Uterus (tissue), 2 donors: ENCODE measurements around the gene CDK5RAP3.

ENCODE experiments used
- POLR2A ChIP-seq, 2 donors: fragments of 450-650 bp; IDR thresholded peaks; one replicate each; pipeline ENCODE4 v1.6.1; 2016; ENCODE audit warnings: antibody characterized with exemption in 2 of 2, mild to moderate bottlenecking in 1 of 2, moderate library complexity in 1 of 2
- TF ChIP-seq, protein P1 (sequence below), 4 experiments: fragments of 200-600 bp in 2 of 4; fragments of 450-650 bp in 2 of 4; sonication (generic) in 2 of 4; IDR thresholded peaks; one replicate each; pipeline ENCODE4 v1.5.1; 2016 to 2019; ENCODE audit warnings: antibody characterized with exemption in 4 of 4, mild to moderate bottlenecking in 2 of 4, moderate library complexity in 1 of 4

DNA sequence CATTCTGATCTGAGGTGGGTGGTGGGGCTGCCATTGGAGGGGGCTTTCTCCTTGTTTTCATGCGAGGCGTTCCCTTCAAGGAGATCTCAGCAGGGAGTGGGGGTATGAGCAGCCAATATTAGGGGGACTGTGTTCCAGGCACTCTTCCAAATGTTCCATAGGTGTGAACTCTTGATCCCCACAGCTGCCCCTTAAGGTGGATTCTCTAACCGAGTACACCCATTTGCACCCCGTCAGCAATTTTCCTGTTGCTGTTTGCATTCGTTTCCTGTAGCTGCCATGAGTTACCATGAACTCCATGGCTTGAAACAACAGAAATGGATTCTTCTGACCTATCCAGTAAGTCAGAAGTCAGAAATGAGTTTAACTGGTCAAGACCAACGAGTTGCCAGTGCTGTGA lies 9.5 kb upstream of the CDK5RAP3 start:
- TF ChIP-seq, protein P1, sequence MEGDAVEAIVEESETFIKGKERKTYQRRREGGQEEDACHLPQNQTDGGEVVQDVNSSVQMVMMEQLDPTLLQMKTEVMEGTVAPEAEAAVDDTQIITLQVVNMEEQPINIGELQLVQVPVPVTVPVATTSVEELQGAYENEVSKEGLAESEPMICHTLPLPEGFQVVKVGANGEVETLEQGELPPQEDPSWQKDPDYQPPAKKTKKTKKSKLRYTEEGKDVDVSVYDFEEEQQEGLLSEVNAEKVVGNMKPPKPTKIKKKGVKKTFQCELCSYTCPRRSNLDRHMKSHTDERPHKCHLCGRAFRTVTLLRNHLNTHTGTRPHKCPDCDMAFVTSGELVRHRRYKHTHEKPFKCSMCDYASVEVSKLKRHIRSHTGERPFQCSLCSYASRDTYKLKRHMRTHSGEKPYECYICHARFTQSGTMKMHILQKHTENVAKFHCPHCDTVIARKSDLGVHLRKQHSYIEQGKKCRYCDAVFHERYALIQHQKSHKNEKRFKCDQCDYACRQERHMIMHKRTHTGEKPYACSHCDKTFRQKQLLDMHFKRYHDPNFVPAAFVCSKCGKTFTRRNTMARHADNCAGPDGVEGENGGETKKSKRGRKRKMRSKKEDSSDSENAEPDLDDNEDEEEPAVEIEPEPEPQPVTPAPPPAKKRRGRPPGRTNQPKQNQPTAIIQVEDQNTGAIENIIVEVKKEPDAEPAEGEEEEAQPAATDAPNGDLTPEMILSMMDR (IDR thresholded peaks at IDR 0.05), result no peak
- no peak for TF ChIP-seq POLR2A (IDR thresholded peaks at IDR 0.05)
